ENCODE results near the gene TNRC6B. TPM values are rescaled to one million over a fixed set of nuclear protein-coding genes. Genes with fewer than 3 reads are reported as not detected.

The TNRC6B gene
- total RNA-seq, 4 donors from 2014 or later = 41.8 to 109 (median 48.2) TPM

DNA sequence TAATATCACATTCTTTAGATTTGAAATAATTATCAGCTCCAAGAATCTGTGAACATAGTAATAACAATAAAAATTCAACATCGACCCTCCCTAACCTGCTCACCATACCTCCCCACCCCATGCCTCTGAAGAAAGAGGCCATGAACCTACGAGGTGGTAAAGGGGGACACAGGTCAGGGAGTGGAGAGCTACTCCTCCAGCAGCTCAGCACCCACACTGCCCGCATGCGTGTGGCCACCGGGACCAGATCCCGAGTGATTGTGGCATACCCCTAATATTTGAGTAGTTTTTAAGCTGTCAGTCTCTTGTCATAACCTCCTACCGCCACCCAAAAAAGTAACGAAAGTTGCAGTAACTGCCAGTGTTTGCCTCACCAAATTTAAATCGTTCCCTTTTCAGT lies 151.7 kb downstream of the TNRC6B start:
- WGBS, 2 donors = 89 to 94% methylated on average over 9 of the region's 9 CpGs
- DNase-seq (ENCODE audit: low spot score in 2 of 2) = no peak
- TF ChIP-seq, protein P1, sequence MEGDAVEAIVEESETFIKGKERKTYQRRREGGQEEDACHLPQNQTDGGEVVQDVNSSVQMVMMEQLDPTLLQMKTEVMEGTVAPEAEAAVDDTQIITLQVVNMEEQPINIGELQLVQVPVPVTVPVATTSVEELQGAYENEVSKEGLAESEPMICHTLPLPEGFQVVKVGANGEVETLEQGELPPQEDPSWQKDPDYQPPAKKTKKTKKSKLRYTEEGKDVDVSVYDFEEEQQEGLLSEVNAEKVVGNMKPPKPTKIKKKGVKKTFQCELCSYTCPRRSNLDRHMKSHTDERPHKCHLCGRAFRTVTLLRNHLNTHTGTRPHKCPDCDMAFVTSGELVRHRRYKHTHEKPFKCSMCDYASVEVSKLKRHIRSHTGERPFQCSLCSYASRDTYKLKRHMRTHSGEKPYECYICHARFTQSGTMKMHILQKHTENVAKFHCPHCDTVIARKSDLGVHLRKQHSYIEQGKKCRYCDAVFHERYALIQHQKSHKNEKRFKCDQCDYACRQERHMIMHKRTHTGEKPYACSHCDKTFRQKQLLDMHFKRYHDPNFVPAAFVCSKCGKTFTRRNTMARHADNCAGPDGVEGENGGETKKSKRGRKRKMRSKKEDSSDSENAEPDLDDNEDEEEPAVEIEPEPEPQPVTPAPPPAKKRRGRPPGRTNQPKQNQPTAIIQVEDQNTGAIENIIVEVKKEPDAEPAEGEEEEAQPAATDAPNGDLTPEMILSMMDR (IDR thresholded peaks at IDR 0.05) = no peak
- no peak for TF ChIP-seq POLR2A (IDR thresholded peaks at IDR 0.05)
- intact Hi-C loops (cut with DNase I; ENCODE audit: low total_unique reads) = no loop called here
- no peak overlapping the region for H3K4me3 ChIP-seq (ENCODE audit: low read depth, poor library complexity, severe bottlenecking)

- H3K4me3 ChIP-seq (ENCODE audit: low read depth, poor library complexity, severe bottlenecking) = no peak overlapping the region
- TF ChIP-seq POLR2A (IDR thresholded peaks at IDR 0.05) = no peak
- TF ChIP-seq, protein P1 (IDR thresholded peaks at IDR 0.05) = no peak
- intact Hi-C loops (cut with DNase I; ENCODE audit: low total_unique reads) = no loop called here
Measured at GRCh38 chr22:40330086-40330485, 152.4 kb downstream of the TNRC6B start.

DNA sequence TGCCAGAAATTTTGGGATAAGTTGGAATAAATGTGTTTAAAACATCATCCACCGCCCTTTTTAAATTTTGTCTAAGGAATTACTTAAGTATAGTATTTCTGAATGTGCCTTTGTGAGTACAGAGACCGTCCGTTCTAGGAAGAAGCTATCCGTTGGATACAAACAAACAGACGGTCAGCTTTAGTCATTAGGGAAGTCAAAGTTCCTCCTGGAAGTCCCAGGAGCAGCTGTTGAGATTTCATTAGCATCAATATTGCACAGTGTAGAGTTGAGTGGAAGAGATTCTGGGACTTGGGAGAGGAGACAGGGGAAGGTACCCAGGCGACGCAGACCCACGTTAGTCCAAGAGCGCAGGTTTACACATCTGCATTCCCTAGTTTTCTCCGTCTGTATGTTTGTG lies 152.9 kb downstream of the TNRC6B start:
- no peak for TF ChIP-seq POLR2A (IDR thresholded peaks at IDR 0.05)
- TF ChIP-seq, protein P1 (IDR thresholded peaks at IDR 0.05) = no peak
- WGBS, 2 donors = 84 to 86% methylated on average over 10 of the region's 10 CpGs
- DNase-seq (ENCODE audit: low spot score in 2 of 2) = no peak
- no peak overlapping the region for H3K4me3 ChIP-seq (ENCODE audit: low read depth, poor library complexity, severe bottlenecking)
- intact Hi-C loops (cut with DNase I; ENCODE audit: low total_unique reads) = no loop called here

More at GRCh38 chr22:40330086-40330485, 152.4 kb downstream of the TNRC6B start:
- DNase-seq (ENCODE audit: low spot score in 2 of 2) = no peak
- 68 to 83% methylated on average over 4 of the region's 4 CpGs for WGBS, 2 donors

DNA sequence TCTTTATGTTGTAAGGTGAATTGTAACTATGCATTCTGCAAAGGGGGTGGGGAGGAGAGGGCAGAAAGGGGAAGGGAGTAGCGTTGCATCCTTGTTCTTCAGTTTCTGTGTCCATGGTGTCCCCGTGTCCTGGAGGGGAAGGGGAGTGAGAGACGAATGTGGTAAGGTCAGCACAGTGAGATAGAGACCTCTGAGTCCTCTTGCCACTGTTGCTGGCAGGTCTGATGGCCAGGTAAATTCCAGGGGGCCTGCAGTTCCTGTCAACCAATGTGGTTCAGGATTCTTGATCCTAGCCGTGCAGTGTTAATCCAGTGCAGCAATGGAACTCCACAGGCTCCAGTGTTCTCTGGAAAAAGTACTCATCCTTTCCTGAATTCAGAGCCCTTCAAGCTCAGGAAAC lies 154.0 kb downstream of the TNRC6B start:
- DNase-seq (ENCODE audit: low spot score in 2 of 2) = no peak
- WGBS, 2 donors = 64 to 83% methylated on average over 4 of the region's 4 CpGs
- intact Hi-C loops (cut with DNase I; ENCODE audit: low total_unique reads) = no loop called here
- TF ChIP-seq, protein P1 (IDR thresholded peaks at IDR 0.05) = no peak
- TF ChIP-seq POLR2A (IDR thresholded peaks at IDR 0.05) = no peak
- H3K4me3 ChIP-seq (ENCODE audit: low read depth, poor library complexity, severe bottlenecking) = no peak overlapping the region

DNA sequence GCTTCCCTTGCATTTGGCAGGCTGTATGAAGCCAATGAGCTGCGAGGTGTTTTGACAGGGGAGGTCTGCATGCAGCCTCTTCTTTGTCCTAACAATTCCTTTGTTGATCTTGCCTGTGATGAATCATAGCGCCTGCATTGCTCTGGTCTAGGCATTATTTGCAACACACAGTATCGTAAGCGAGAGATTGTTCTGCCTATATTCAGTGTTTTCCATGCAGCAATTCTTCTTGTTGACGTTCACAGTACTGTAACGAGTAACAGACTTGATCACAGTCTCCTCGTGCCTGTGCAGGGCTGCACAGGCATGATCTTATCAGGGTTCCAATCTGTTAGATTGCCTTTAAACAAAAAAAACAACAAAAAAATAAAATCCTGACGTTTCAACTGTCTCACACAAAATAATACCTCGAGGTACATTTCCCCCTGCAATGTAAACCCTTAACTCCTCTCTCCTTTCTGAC lies 154.6 kb downstream of the TNRC6B start:
- WGBS, 2 donors = 57 to 59% methylated on average over 9 of the region's 9 CpGs
- DNase-seq (ENCODE audit: low spot score in 2 of 2) = no peak
- TF ChIP-seq POLR2A (IDR thresholded peaks at IDR 0.05) = no peak
- TF ChIP-seq, protein P1 (IDR thresholded peaks at IDR 0.05) = no peak
- intact Hi-C loops (cut with DNase I; ENCODE audit: low total_unique reads) = no loop called here
- H3K4me3 ChIP-seq (ENCODE audit: low read depth, poor library complexity, severe bottlenecking) = no peak overlapping the region

GRCh38 chr22:40334060-40334459 lies 156.3 kb downstream of the TNRC6B start:
- DNase-seq (ENCODE audit: low spot score in 2 of 2) = no peak
- TF ChIP-seq, protein P1 (IDR thresholded peaks at IDR 0.05) = no peak
- no peak for TF ChIP-seq POLR2A (IDR thresholded peaks at IDR 0.05)
- H3K4me3 ChIP-seq (ENCODE audit: low read depth, poor library complexity, severe bottlenecking) = no peak overlapping the region
- 80 to 84% methylated on average over 2 of the region's 2 CpGs for WGBS, 2 donors
- intact Hi-C loops (cut with DNase I; ENCODE audit: low total_unique reads) = no loop called here

All from lower leg skin (tissue), 4 donors.